Brain pericyte (primary cell): ENCODE measurements around the gene ZEB2.
"Not testable (repeated sequence)": the region's sequence is repeated elsewhere in the genome, so short reads cannot be mapped to it uniquely, and the experiment has no call there.

Source experiments
- DNase-seq: peaks from one replicate; pipeline ENCODE4 v3.0.0-alpha.2; 2012; ENCODE audit warnings: low read depth, low spot score

Gene ZEB2

GRCh38 chr2:144385381-144385780 is 134.5 kb downstream of the ZEB2 start:
- no peak for DNase-seq

GRCh38 chr2:144383571-144384100 is 136.3 kb downstream of the ZEB2 start:
- DNase-seq, result no peak

DNA sequence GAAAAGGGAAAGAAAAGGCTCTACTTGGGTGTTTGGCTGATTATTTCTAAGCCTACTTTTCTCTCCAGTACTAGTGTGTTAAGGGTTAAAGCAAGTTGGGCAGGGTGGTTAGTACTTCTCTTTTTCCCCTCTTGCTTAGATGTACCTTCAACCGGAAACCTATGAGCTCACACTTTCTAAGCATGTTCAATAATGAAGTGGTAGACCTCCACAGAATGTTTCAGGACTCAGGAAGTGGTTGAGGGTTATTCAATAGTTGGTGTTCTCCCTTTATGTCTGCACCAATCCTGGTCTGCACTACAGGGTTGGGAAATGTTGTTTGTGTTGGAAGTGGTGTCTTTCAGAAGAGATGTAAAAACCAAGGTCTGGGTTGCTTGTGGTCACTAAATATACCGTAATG is 137.1 kb downstream of the ZEB2 start:
- no peak for DNase-seq

DNA sequence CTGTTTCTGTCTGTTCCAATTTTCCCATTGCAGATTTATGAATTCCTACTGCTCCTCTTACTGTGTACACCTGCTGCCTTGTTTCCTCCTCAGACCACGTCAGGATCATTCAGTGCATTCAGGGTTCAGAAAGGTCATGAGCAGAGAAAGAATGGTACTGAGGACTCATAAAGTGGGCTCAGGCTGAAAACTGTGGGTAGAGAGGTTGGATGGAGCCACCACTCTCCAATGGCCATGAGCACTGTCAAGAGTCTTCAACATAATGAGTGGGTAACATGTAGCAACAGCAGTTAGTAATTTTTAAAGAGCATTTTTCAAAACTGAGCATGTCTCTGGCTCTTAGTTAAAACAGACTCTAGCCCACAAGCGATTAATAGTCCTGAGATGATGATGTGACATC is 138.2 kb downstream of the ZEB2 start:
- DNase-seq, result no peak

DNA sequence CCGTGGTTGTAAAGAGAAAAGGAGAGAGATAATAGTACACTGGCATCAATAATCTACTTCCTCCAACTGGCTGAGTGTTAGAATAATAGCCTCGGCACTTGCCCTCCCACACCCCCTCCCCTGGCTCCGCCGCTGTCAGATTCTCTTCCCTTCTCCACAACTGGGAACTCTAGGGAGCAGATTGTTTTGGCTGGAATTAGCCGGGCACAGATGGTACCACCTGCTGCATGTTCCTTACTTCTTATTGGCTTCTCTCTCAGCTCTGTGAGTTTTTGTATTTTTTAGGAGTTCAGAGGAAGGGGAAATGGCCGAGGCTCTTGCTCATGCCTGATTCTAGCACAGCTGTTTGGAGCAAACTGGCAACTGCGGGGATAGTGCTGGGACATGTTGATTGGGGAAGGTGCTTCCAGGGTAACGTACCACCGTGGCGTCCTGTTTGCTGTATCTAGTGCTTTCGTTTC is 140.0 kb downstream of the ZEB2 start:
- no peak for DNase-seq

DNA sequence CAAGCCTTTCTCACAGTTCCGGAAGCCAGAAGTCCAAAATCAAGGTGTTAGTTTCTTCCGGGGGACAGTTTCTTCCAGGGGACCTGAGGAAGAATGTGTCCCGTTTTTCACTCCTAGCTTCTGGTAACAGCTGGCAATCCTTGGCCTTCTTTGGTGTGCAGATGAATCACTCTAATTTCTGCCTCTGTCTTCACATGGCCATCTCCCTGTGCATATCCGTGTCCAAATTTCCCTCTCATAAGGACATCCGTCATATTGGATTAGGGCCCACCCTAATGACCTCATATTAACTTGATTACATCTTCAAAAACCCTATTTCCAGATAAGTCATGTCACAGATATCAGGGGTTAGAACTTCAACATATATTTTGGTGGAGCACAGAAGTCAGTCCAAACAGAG is 141.4 kb downstream of the ZEB2 start:
- DNase-seq, result no peak

GRCh38 chr2:144377914-144378313 is 142.0 kb downstream of the ZEB2 start:
- no peak for DNase-seq

DNA sequence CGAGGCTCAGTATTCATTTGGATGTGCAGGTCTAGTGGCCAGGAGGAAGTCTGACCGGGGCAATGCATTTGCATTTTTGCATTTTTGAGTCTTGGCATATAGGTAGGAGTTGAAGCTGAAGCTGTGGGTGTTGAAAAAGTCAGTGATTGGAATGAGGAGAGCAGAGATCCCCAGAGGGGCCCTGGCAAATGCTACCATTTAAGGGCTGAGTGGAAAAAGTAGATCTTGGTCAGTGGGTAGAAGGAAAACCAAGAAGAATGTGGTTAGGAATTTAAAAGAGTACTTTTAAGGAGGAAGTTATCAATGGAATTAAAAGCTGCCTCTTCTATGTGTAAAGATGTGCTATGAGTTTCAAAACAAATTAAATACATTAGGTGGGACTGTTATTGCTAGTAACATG is 143.0 kb downstream of the ZEB2 start:
- DNase-seq, result no peak

DNA sequence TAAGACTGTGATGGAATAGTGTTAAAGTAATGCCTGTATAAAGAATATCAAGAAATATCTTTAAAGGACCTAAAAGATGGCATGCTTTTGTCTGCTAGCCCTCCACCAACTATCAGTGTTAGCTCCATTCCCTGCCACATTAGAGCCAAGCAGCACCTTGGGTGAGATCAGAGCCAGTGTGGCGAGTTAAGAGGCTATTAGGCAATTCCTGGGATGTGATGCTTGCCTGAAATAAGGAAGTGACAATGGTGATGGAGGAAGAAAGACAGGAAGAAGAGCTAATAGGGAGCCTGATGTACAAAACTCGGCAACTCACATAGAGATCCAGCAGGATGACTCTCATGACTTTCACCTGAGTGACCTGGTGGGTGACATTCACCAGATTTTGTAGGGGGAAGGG is 143.5 kb downstream of the ZEB2 start:
- DNase-seq, result no peak

DNA sequence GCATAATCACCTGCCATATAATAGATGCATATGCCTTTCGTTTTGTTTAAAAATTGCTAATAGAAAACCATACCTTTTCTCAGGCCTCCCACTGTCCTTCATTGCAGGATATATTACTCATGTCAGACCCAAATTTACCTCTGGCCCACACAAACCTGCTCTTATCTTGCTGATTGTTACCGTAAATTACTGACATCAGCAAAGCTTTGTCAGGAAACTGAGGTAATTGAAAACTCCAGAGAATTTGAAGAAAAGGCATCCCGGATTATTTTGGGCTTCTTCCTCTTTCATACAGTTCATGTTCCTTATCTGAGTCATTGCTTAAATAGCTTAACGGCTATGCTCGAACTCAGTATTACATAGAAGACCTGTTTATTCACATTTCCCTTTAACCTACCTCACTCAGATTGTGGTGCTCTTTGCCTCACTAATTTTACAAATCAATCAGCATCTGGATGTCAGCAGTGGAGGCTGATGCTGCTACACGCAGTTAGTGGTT is 145.7 kb downstream of the ZEB2 start:
- no peak for DNase-seq

- no peak for DNase-seq
Observed at GRCh38 chr2:144372410-144373080, 147.4 kb downstream of the ZEB2 start.

- no peak for DNase-seq
Observed at GRCh38 chr2:144370937-144371584, 148.9 kb downstream of the ZEB2 start.

DNA sequence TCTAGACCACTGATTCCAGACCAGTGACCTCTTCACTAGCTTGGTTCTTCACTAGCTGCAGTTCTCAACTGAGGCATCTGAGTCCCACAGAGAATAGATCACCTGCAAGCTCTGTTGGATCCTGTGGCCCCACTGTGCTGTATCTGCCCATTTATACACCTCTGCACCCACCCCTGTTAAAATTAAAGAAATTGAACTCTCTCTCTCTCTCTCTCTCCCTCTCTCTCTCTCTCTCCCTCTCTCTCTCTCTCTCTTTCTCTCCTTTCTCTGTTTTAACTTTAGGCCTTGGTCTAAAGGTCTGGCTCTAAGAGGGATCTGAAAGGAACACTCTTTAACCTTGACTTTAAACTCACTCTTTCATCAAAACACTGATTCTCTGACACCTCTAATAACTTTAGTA is 150.5 kb downstream of the ZEB2 start:
- no peak for DNase-seq

GRCh38 chr2:144366825-144367429 is 153.0 kb downstream of the ZEB2 start:
- no peak for DNase-seq

GRCh38 chr2:144364944-144365738 is 154.8 kb downstream of the ZEB2 start:
- DNase-seq, result peak; percentile 82

- not testable (repeated sequence) for DNase-seq
Observed at GRCh38 chr2:144364247-144364646, 155.7 kb downstream of the ZEB2 start.

- DNase-seq, result no peak
Observed at GRCh38 chr2:144362401-144362800, 157.5 kb downstream of the ZEB2 start.

- no peak for DNase-seq
Observed at GRCh38 chr2:144361742-144362141, 158.2 kb downstream of the ZEB2 start.

GRCh38 chr2:144359684-144360083 is 160.2 kb downstream of the ZEB2 start:
- DNase-seq, result no peak

DNA sequence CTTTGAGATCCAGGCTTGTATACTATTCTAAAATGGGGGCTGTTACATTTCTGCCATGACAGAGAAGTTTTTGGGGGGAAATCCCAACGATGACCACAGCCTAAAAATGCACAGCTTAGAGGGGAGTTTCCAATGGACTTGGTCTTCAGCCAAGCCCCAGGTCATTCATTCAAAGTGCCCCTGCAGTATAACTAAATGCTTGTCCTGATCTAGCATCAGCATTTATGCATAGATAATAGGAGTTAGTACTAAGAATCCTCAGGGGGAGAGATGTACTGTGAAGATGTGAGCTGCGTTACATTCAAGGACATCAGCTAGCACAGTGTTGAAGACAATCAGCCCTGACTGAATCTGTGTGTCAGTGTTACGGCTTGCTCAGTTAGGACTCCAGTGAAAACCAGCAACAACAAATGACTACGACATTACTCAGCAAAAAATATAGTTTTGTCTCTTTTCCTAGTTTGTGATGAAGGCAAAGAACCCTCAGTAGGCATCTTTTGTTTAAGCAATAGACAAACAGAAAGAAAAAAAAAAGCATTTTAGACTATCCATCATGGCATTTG is 160.9 kb downstream of the ZEB2 start:
- no peak for DNase-seq

GRCh38 chr2:144358374-144358964 is 161.4 kb downstream of the ZEB2 start:
- no peak for DNase-seq
